A673 (cell line): ENCODE data around the gene WDFY4. TPM values are rescaled to one million over a fixed set of nuclear protein-coding genes. Genes with fewer than 3 reads are reported as not detected.

Source experiments
- BruUV-seq: library from RNA; stranded (reverse); fragments of 400-500 nt; replicated peaks from 2 replicates; lab custom pipeline; 2021; lab: Mats Ljungman, UMichigan
- CTCF ChIA-PET: fragments of 300-600 bp; sonication (Branson Sonifier 250); formaldehyde crosslinking; loops from one replicate; lab custom pipeline; 2022; ENCODE audit warnings: antibody characterized with exemption; lab: Charles Lee
- POLR2A ChIA-PET: fragments of 300-600 bp; sonication (Branson Sonifier 250); formaldehyde crosslinking; loops from one replicate; lab custom pipeline; 2022; ENCODE audit warnings: antibody characterized with exemption; ENCODE audit not compliant: low non-redundant PET; lab: Charles Lee
- DNase-seq: peaks from one replicate; pipeline ENCODE4 v3.0.0-alpha.2; 2015; ENCODE audit warnings: low spot score
- H3K27ac ChIP-seq: fragments of 200-600 bp; sonication (generic); 2 replicates; pipeline ENCODE4 v1.5.1; 2016; ENCODE audit warnings: mixed run types, low read depth, mild to moderate bottlenecking, mixed read lengths, antibody characterized with exemption, low read length; ENCODE audit not compliant: poor library complexity, severe bottlenecking
- H3K27me3 ChIP-seq: fragments of 200-600 bp; sonication (generic); replicated peaks from 2 replicates; pipeline ENCODE4 v1.6.1; 2017; ENCODE audit warnings: mixed run types, low read depth, mild to moderate bottlenecking, mixed read lengths, antibody characterized with exemption, low read length; ENCODE audit not compliant: insufficient read depth, poor library complexity
- H3K36me3 ChIP-seq: fragments of 200-600 bp; sonication (generic); 2 replicates; pipeline ENCODE4 v1.6.1; 2016; ENCODE audit warnings: mixed run types, mild to moderate bottlenecking, mixed read lengths, antibody characterized with exemption, low read length; ENCODE audit not compliant: insufficient read depth, poor library complexity, severe bottlenecking
- H3K4me1 ChIP-seq: fragments of 200-600 bp; sonication (generic); 2 replicates; pipeline ENCODE4 v1.6.1; 2017; ENCODE audit warnings: mixed run types, mild to moderate bottlenecking, mixed read lengths, antibody characterized with exemption, low read length; ENCODE audit not compliant: insufficient read depth, poor library complexity, severe bottlenecking
- H3K4me3 ChIP-seq: fragments of 200-600 bp; sonication (generic); 2 replicates; pipeline ENCODE4 v1.5.1; 2016; ENCODE audit warnings: low read depth, mixed run types, mild to moderate bottlenecking, mixed read lengths, low read length; ENCODE audit not compliant: poor library complexity, severe bottlenecking
- H3K9me3 ChIP-seq: fragments of 200-600 bp; sonication (generic); 2 replicates; pipeline ENCODE4 v1.6.1; 2016; ENCODE audit warnings: mixed run types, low read depth, mild to moderate bottlenecking, mixed read lengths, antibody characterized with exemption, low read length; ENCODE audit not compliant: poor library complexity, severe bottlenecking
- CTCF ChIP-seq: fragments of 300-800, 200-600 bp; sonication (generic); conservative IDR thresholded peaks from 2 replicates; pipeline ENCODE4 v1.5.1; 2017; ENCODE audit warnings: low read depth, mild to moderate bottlenecking, antibody characterized with exemption, low read length, moderate library complexity, mixed read lengths
- EZH2 ChIP-seq: fragments of 200-600 bp; sonication (generic); IDR thresholded peaks from 2 replicates; pipeline ENCODE4 v1.6.1; 2017; ENCODE audit warnings: borderline replicate concordance, low read depth, mild to moderate bottlenecking, mixed read lengths, antibody characterized with exemption, low read length; ENCODE audit not compliant: poor library complexity, severe bottlenecking
- intact Hi-C: fragments of 100-400 bp; cut with micrococcal nuclease; formaldehyde crosslinking; loops from one replicate; pipeline ENCODE4 v1.10.0; 2022; ENCODE audit not compliant: unreplicated experiment
- total RNA-seq: library from RNA; stranded (reverse); gene quantifications from 2 replicates; pipeline ENCODE4 v1.2.3, GENCODE V29; 2021

Gene WDFY4
- total RNA-seq, 1 experiment from 2014 or later, result not detected

GRCh38 chr10:48765527-48765926 is 80.9 kb downstream of the WDFY4 start:
- H3K27me3 ChIP-seq, result no peaks in the 10 kb centered on the region
- H3K4me3 ChIP-seq, result no peak overlapping the region
- H3K4me1 ChIP-seq, result no peaks in the 10 kb centered on the region
- CTCF ChIA-PET, result no interaction called here
- POLR2A ChIA-PET, result no interaction called here
- H3K27ac ChIP-seq, result no peak overlapping the region
- TF ChIP-seq EZH2, result no peak
- TF ChIP-seq CTCF, result no peak
- H3K9me3 ChIP-seq, result no peaks in the 10 kb centered on the region
- BruUV-seq, result no TSS peak
- intact Hi-C loops, result no loop called here
- H3K36me3 ChIP-seq, result no peaks in the 10 kb centered on the region
- DNase-seq, result no peak

- Histone ChIP-seq H3K36me3 (no peaks in the 10 kb centered on the region), H3K27ac (no peak overlapping the region), H3K27me3 (no peaks in the 10 kb centered on the region), H3K4me3 (no peak overlapping the region), H3K4me1 (no peaks in the 10 kb centered on the region), H3K9me3 (no peaks in the 10 kb centered on the region)
- ChIA-PET POLR2A (no interaction called here), CTCF (no interaction called here)
- intact Hi-C loops, result no loop called here
- TF ChIP-seq EZH2 (no peak), CTCF (no peak)
- DNase-seq, result no peak
- no TSS peak for BruUV-seq
Measured at GRCh38 chr10:48767373-48768143, 82.9 kb downstream of the WDFY4 start.

- Histone ChIP-seq H3K36me3 (no peaks in the 10 kb centered on the region), H3K4me3 (no peak overlapping the region), H3K27ac (no peak overlapping the region), H3K9me3 (no peaks in the 10 kb centered on the region), H3K4me1 (no peaks in the 10 kb centered on the region), H3K27me3 (no peaks in the 10 kb centered on the region)
- CTCF ChIA-PET, result no interaction called here
- intact Hi-C loops, result no loop called here
- no peak for DNase-seq
- no TSS peak for BruUV-seq
- TF ChIP-seq CTCF (no peak), EZH2 (no peak)
- POLR2A ChIA-PET, result no interaction called here
Measured at GRCh38 chr10:48768144-48768766, 83.6 kb downstream of the WDFY4 start.
